ENCODE measurements around the gene PDZD2. TPM values are rescaled to one million over a fixed set of nuclear protein-coding genes. Genes with fewer than 3 reads are reported as not detected.
"Not testable (repeated sequence)": the region's sequence is repeated elsewhere in the genome, so short reads cannot be mapped to it uniquely, and the experiment has no call there.

Gene PDZD2
- total RNA-seq, 1 donor from 2014 or later = not detected

GRCh38 chr5:31963358-31964006 lies 324.6 kb downstream of the PDZD2 start:
- H3K27me3 Mint-ChIP-seq = peaks cover 2% of the 10 kb centered on the region
- no peak overlapping the region for H3K4me3 Mint-ChIP-seq
- no peaks in the 10 kb centered on the region for H3K4me1 Mint-ChIP-seq
- H3K36me3 Mint-ChIP-seq (ENCODE audit: low read depth) = no peaks in the 10 kb centered on the region
- H3K9me3 Mint-ChIP-seq = no peaks in the 10 kb centered on the region
- intact Hi-C loops (cut with micrococcal nuclease) = no loop called here
- H3K27ac Mint-ChIP-seq = no peak overlapping the region
- DNase-seq = no peak

DNA sequence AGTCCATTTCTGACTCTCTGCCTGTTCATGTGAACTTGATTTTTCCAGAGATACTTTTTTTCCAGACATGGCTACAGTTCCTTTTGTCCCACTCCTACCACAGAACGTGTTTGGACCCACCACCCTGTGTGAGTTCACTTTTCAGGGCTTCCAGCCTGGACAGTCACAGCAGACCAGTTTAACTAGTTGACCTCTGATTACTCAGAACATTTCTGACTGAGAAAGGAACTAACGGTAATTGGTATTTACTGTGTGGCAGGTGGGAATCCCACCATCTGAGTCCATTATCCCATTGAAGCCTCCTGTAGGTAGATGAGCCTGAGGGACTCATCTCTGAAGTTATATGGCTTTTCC lies 325.1 kb downstream of the PDZD2 start:
- no peak for DNase-seq
- Mint-ChIP-seq H3K9me3 (no peaks in the 10 kb centered on the region), H3K27ac (no peak overlapping the region), H3K36me3 (ENCODE audit: low read depth) (no peaks in the 10 kb centered on the region), H3K4me1 (no peaks in the 10 kb centered on the region), H3K27me3 (peaks cover 2% of the 10 kb centered on the region), H3K4me3 (no peak overlapping the region)
- intact Hi-C loops (cut with micrococcal nuclease) = no loop called here

DNA sequence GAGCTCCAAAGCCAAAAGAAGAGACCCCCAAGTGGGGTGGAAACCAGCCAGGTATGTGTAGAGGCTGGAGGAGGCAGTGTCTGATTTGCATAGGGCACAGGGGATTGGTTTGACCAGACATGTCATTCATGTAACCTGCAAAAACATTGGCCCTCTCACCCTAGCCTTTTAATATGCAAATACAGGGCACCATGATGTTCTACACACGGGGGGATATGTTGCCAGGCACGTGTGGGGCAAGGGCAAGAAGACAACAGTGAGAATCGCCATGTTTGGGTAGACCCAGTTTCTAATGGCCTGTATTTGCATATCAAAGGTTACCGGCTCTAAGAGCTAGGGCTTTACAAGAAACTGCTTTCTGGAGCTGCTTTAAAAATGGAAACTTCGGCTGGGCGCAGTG lies 326.3 kb downstream of the PDZD2 start:
- H3K27ac Mint-ChIP-seq = no peak overlapping the region
- H3K4me3 Mint-ChIP-seq = no peak overlapping the region
- intact Hi-C loops (cut with micrococcal nuclease) = no loop called here
- H3K36me3 Mint-ChIP-seq (ENCODE audit: low read depth) = no peaks in the 10 kb centered on the region
- H3K27me3 Mint-ChIP-seq = peaks cover 2% of the 10 kb centered on the region
- no peaks in the 10 kb centered on the region for H3K4me1 Mint-ChIP-seq
- H3K9me3 Mint-ChIP-seq = no peaks in the 10 kb centered on the region
- DNase-seq = no peak

- no peaks in the 10 kb centered on the region for H3K36me3 Mint-ChIP-seq (ENCODE audit: low read depth)
- no peak overlapping the region for H3K27ac Mint-ChIP-seq
- no peaks in the 10 kb centered on the region for H3K27me3 Mint-ChIP-seq
- intact Hi-C loops (cut with micrococcal nuclease) = no loop called here
- no peaks in the 10 kb centered on the region for H3K9me3 Mint-ChIP-seq
- no peak for DNase-seq
- H3K4me1 Mint-ChIP-seq = no peaks in the 10 kb centered on the region
- H3K4me3 Mint-ChIP-seq = no peak overlapping the region
Measured at GRCh38 chr5:31966936-31967335, 328.0 kb downstream of the PDZD2 start.

DNA sequence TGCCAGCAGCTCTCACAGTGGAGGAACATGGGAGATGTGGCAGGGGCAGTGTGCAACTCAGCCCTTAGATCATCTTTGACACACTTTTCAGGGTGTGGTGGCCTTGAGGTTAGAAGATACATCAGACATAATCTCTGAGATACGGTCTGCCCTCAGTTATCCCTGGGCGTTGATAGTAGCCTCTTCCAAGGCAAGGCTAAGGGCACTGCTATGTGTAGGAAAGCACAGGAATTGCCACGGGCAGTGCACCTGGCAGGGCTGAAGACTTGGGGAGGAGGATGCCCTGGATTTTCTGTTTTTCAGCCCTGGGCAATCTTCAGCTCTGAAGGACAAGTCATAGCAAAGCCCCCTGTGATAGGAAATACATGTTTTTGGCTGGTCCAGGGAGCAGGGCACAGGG lies 328.5 kb downstream of the PDZD2 start:
- H3K27me3 Mint-ChIP-seq = no peaks in the 10 kb centered on the region
- intact Hi-C loops (cut with micrococcal nuclease) = no loop called here
- H3K27ac Mint-ChIP-seq = no peak overlapping the region
- H3K9me3 Mint-ChIP-seq = no peaks in the 10 kb centered on the region
- no peak overlapping the region for H3K4me3 Mint-ChIP-seq
- no peaks in the 10 kb centered on the region for H3K4me1 Mint-ChIP-seq
- H3K36me3 Mint-ChIP-seq (ENCODE audit: low read depth) = no peaks in the 10 kb centered on the region
- no peak for DNase-seq

GRCh38 chr5:31972558-31972957 lies 333.6 kb downstream of the PDZD2 start:
- Mint-ChIP-seq H3K27ac (no peak overlapping the region), H3K36me3 (ENCODE audit: low read depth) (no peaks in the 10 kb centered on the region), H3K9me3 (no peaks in the 10 kb centered on the region), H3K4me3 (no peak overlapping the region), H3K4me1 (peaks cover 5% of the 10 kb centered on the region), H3K27me3 (no peaks in the 10 kb centered on the region)
- intact Hi-C loops (cut with micrococcal nuclease) = no loop called here
- no peak for DNase-seq

DNA sequence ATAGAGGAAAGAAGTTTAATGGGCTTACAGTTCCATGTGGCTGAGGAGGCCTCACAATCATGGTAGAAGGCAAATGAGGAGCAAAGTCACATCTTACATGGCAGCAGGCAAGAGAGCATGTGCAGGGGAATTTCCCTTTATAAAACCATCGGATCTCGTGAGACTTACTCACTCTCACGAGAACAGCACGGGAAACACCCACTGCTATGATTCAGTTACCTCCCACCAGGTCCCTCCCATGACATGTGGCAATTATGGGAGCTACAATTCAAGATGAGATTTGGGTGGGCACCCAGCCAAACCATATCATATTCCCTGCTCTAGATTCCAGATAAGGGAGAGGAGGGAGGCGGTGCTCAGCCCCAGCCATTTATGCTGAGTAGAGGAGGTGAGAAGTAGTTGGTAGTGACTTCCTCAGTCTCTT lies 336.3 kb downstream of the PDZD2 start:
- H3K36me3 Mint-ChIP-seq (ENCODE audit: low read depth); H3K4me3 Mint-ChIP-seq; DNase-seq; H3K27me3 Mint-ChIP-seq; H3K27ac Mint-ChIP-seq; H3K9me3 Mint-ChIP-seq; intact Hi-C loops (cut with micrococcal nuclease); H3K4me1 Mint-ChIP-seq: not testable (repeated sequence)

GRCh38 chr5:31976169-31976568 lies 337.2 kb downstream of the PDZD2 start:
- intact Hi-C loops (cut with micrococcal nuclease) = no loop called here
- no peak overlapping the region for H3K27ac Mint-ChIP-seq
- H3K9me3 Mint-ChIP-seq = no peaks in the 10 kb centered on the region
- no peak overlapping the region for H3K4me3 Mint-ChIP-seq
- peaks cover 5% of the 10 kb centered on the region for H3K4me1 Mint-ChIP-seq
- no peaks in the 10 kb centered on the region for H3K27me3 Mint-ChIP-seq
- H3K36me3 Mint-ChIP-seq (ENCODE audit: low read depth) = no peaks in the 10 kb centered on the region
- no peak for DNase-seq

DNA sequence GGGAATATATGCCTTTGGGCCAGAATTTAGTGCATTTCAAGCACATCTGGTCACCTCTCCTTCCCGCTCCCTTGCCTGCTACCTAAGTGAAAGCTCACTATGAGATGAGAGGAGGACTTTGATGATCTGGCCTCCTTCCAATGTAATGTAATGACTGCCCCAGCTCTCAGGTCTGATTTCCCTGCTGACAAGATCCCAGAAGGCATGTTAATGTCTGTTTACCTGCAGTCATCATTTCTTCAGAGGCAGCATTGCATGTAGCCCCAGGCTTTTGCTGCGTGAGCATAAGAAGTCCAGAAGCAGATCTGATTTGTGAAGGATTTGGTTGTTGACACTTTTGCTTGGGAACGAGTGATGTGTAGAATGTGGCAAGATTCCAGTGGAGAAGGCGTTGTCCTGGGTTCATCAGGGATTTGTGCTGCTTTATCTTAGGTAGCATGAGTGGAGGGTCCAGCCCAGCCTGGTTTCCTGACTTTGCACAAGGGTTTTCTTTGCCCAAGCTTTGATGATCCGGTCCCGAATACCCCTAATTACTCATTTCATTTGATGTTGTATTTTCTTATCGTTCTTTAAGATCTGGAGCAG lies 342.5 kb downstream of the PDZD2 start:
- Mint-ChIP-seq H3K4me1 (no peaks in the 10 kb centered on the region), H3K27me3 (no peaks in the 10 kb centered on the region), H3K4me3 (no peak overlapping the region), H3K36me3 (ENCODE audit: low read depth) (no peaks in the 10 kb centered on the region), H3K9me3 (no peaks in the 10 kb centered on the region), H3K27ac (no peak overlapping the region)
- intact Hi-C loops (cut with micrococcal nuclease) = no loop called here
- DNase-seq = no peak

GRCh38 chr5:31982027-31982426 lies 343.1 kb downstream of the PDZD2 start:
- no peak for DNase-seq
- intact Hi-C loops (cut with micrococcal nuclease) = no loop called here
- no peaks in the 10 kb centered on the region for H3K4me1 Mint-ChIP-seq

DNA sequence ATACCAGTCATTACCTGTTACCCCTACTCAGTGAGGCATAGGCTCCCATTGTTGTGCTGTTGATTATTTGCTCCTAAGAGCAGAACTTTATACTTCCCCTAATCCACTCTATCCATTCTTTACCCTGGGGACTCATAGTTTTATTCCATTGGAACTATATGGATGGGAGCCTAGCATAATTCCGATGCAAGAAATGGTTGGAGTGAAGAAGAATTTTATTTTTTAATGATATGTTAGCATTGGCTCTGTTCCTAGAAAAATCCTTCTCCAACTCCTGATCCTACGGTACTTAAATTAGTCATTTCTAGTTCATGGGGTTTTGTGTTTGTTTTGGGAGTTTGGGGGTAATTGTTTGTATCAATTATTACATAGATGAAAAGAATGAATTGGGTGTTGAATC lies 343.7 kb downstream of the PDZD2 start:
- H3K4me1 Mint-ChIP-seq = no peaks in the 10 kb centered on the region
- no peaks in the 10 kb centered on the region for H3K9me3 Mint-ChIP-seq
- no peak overlapping the region for H3K4me3 Mint-ChIP-seq
- intact Hi-C loops (cut with micrococcal nuclease) = no loop called here
- no peak for DNase-seq
- no peaks in the 10 kb centered on the region for H3K27me3 Mint-ChIP-seq
- no peaks in the 10 kb centered on the region for H3K36me3 Mint-ChIP-seq (ENCODE audit: low read depth)
- H3K27ac Mint-ChIP-seq = no peak overlapping the region

More at GRCh38 chr5:31982027-31982426, 343.1 kb downstream of the PDZD2 start:
- no peaks in the 10 kb centered on the region for H3K9me3 Mint-ChIP-seq
- no peak overlapping the region for H3K4me3 Mint-ChIP-seq
- H3K27ac Mint-ChIP-seq = no peak overlapping the region
- no peaks in the 10 kb centered on the region for H3K36me3 Mint-ChIP-seq (ENCODE audit: low read depth)
- H3K27me3 Mint-ChIP-seq = no peaks in the 10 kb centered on the region

DNA sequence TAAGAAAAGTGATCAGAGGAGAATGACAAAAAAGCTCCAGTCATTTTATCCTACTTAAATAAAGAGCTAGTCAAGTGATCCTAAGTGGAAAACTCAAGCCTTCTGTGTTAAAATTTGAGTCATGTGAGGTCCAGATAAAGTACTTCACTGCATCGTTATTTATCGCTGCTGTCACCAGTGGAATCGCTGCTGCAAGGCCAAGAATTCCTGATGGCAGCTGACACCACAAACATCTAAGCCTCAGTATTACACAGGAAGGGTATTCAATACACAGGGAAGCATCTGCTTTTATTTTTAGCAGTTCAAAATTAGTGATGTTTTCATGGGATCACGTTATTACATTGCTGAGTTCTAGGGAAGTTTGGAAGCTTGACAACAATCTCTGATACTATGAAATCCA lies 344.9 kb downstream of the PDZD2 start:
- Mint-ChIP-seq H3K27ac (no peak overlapping the region), H3K36me3 (ENCODE audit: low read depth) (no peaks in the 10 kb centered on the region), H3K4me1 (no peaks in the 10 kb centered on the region), H3K9me3 (no peaks in the 10 kb centered on the region), H3K4me3 (no peak overlapping the region), H3K27me3 (peaks cover 2% of the 10 kb centered on the region)
- DNase-seq = no peak
- intact Hi-C loops (cut with micrococcal nuclease) = no loop called here

DNA sequence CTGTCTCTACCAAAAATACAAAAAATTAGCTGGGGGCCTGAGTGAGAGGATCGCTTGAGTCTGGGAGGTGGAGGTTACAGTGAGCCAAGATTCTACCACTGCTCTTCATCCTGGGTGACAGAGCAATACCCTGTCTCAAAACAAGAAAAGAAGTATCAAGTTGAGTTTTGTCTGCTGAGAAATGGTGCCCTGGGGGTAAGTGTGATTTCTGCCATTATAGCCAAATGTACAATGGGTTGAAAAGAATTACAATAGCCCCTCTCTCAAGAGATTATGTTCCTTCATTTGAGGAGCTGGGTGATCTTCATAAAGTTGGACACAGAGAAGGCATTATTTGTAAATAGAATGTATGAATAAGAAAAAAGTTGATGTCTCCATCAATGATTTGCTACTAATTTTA lies 345.8 kb downstream of the PDZD2 start:
- Mint-ChIP-seq H3K4me1 (no peaks in the 10 kb centered on the region), H3K27me3 (peaks cover 2% of the 10 kb centered on the region), H3K27ac (no peak overlapping the region), H3K9me3 (no peaks in the 10 kb centered on the region), H3K4me3 (no peak overlapping the region), H3K36me3 (ENCODE audit: low read depth) (no peaks in the 10 kb centered on the region)
- intact Hi-C loops (cut with micrococcal nuclease) = no loop called here
- no peak for DNase-seq

GRCh38 chr5:31986101-31986500 lies 347.2 kb downstream of the PDZD2 start:
- H3K27ac Mint-ChIP-seq = no peak overlapping the region
- no peaks in the 10 kb centered on the region for H3K9me3 Mint-ChIP-seq
- DNase-seq = no peak
- intact Hi-C loops (cut with micrococcal nuclease) = no loop called here
- H3K27me3 Mint-ChIP-seq = peaks cover 2% of the 10 kb centered on the region
- no peaks in the 10 kb centered on the region for H3K4me1 Mint-ChIP-seq
- H3K4me3 Mint-ChIP-seq = no peak overlapping the region
- no peaks in the 10 kb centered on the region for H3K36me3 Mint-ChIP-seq (ENCODE audit: low read depth)

Data from activated CD4-positive, alpha-beta T cell treated with anti-CD3 and anti-CD28 coated beads, Interleukin-2, amount 10 ng/mL, durations not matched to agents 24 days and 14 days (primary cell).